ENCODE data around the gene CHST1.

GRCh38 chr11:45688472-45689033 is 23.1 kb upstream of the CHST1 start:
- TF ChIP-seq CTCF (IDR thresholded peaks at IDR 0.05) (no peak), POLR2A (IDR thresholded peaks at IDR 0.05) (no peak)

Measured in ovary (tissue), 3 donors.